ENCODE measurements around the gene FTCD.
"Not testable (repeated sequence)": the region's sequence is repeated elsewhere in the genome, so short reads cannot be mapped to it uniquely, and the experiment has no call there.

Gene FTCD

GRCh38 chr21:46140352-46141003 is 14.9 kb downstream of the FTCD start:
- FAIRE-seq; DNase-seq (ENCODE audit: insufficient read length, low spot score): not testable (repeated sequence)

- DNase-seq (ENCODE audit: insufficient read length, low spot score) (no peak), FAIRE-seq (no peak)
These were observed 15.7 kb downstream of the FTCD start for GRCh38 chr21:46139686-46140085.

- FAIRE-seq (no peak), DNase-seq (ENCODE audit: insufficient read length, low spot score) (no peak)
These were observed 16.9 kb downstream of the FTCD start for GRCh38 chr21:46138383-46138970.

GRCh38 chr21:46137908-46138307 is 17.5 kb downstream of the FTCD start:
- DNase-seq (ENCODE audit: insufficient read length, low spot score) = no peak
- FAIRE-seq = no peak

- DNase-seq (ENCODE audit: insufficient read length, low spot score) = no peak
- no peak for FAIRE-seq
These were observed 18.5 kb downstream of the FTCD start for GRCh38 chr21:46136739-46137349.

GRCh38 chr21:46135782-46136395 is 19.5 kb downstream of the FTCD start:
- FAIRE-seq = no peak
- DNase-seq (ENCODE audit: insufficient read length, low spot score) = no peak

GRCh38 chr21:46131838-46132651 is 23.3 kb downstream of the FTCD start:
- DNase-seq (ENCODE audit: insufficient read length, low spot score) = no peak
- FAIRE-seq = no peak

- no peak for DNase-seq (ENCODE audit: insufficient read length, low spot score)
- FAIRE-seq = no peak
These were observed 23.9 kb downstream of the FTCD start for GRCh38 chr21:46131588-46131837.

- FAIRE-seq (no peak), DNase-seq (ENCODE audit: insufficient read length, low spot score) (no peak)
These were observed 24.4 kb downstream of the FTCD start for GRCh38 chr21:46130831-46131587.

- FAIRE-seq = no peak
- DNase-seq (ENCODE audit: insufficient read length, low spot score) = no peak
These were observed 25.3 kb downstream of the FTCD start for GRCh38 chr21:46129846-46130651.

GRCh38 chr21:46128933-46129571 is 26.3 kb downstream of the FTCD start:
- FAIRE-seq = no peak
- DNase-seq (ENCODE audit: insufficient read length, low spot score) = no peak

- no peak for DNase-seq (ENCODE audit: insufficient read length, low spot score)
- FAIRE-seq = no peak
These were observed 27.1 kb downstream of the FTCD start for GRCh38 chr21:46128106-46128932.

GRCh38 chr21:46127239-46128105 is 27.9 kb downstream of the FTCD start:
- DNase-seq (ENCODE audit: insufficient read length, low spot score) = no peak
- FAIRE-seq = no peak

- no peak for DNase-seq (ENCODE audit: insufficient read length, low spot score)
- FAIRE-seq = no peak
These were observed 28.8 kb downstream of the FTCD start for GRCh38 chr21:46126309-46127238.

- no peak for FAIRE-seq
- DNase-seq (ENCODE audit: insufficient read length, low spot score) = no peak
These were observed 29.5 kb downstream of the FTCD start for GRCh38 chr21:46125846-46126301.
